Activated CD4-positive, alpha-beta T cell treated with anti-CD3 and anti-CD28 coated beads, Interleukin-2, amount 10 ng/mL, durations not matched to agents 24 days and 14 days (primary cell): ENCODE measurements around the gene FCHO2. TPM values are rescaled to one million over a fixed set of nuclear protein-coding genes. Genes with fewer than 3 reads are reported as not detected.

Experiments
- DNase-seq: peaks from one replicate; pipeline ENCODE4 v3.0.0; 2022
- H3K27ac Mint-ChIP-seq: one replicate; pipeline ENCODE4 v1.8.0; 2022; ENCODE audit warnings: mild to moderate bottlenecking, mixed read lengths
- H3K27me3 Mint-ChIP-seq: one replicate; pipeline ENCODE4 v1.8.0; 2022; ENCODE audit warnings: mixed read lengths
- H3K36me3 Mint-ChIP-seq: one replicate; pipeline ENCODE4 v1.8.0; 2022; ENCODE audit warnings: low read depth, mild to moderate bottlenecking, mixed read lengths
- H3K4me1 Mint-ChIP-seq: one replicate; pipeline ENCODE4 v1.8.0; 2021; ENCODE audit warnings: mixed read lengths
- H3K4me3 Mint-ChIP-seq: one replicate; pipeline ENCODE4 v1.8.0; 2022; ENCODE audit warnings: mild to moderate bottlenecking, moderate library complexity, mixed read lengths
- H3K9me3 Mint-ChIP-seq: one replicate; pipeline ENCODE4 v1.8.0; 2021; ENCODE audit warnings: mixed read lengths
- intact Hi-C: fragments of 100-400 bp; cut with micrococcal nuclease; formaldehyde crosslinking; loops from one replicate; pipeline ENCODE4 v1.15.1; 2023
- total RNA-seq: library from RNA; stranded (reverse); gene quantifications from 2 replicates; pipeline ENCODE4 v1.2.3, GENCODE V29; 2022

Gene FCHO2
- total RNA-seq, 1 donor from 2014 or later, result 1.5 TPM

- no peak overlapping the region for H3K27ac Mint-ChIP-seq
- no peaks in the 10 kb centered on the region for H3K9me3 Mint-ChIP-seq
- H3K4me1 Mint-ChIP-seq, result no peaks in the 10 kb centered on the region
- H3K4me3 Mint-ChIP-seq, result no peak overlapping the region
- no peaks in the 10 kb centered on the region for H3K36me3 Mint-ChIP-seq
- DNase-seq, result no peak
- H3K27me3 Mint-ChIP-seq, result peaks cover 15% of the 10 kb centered on the region
- intact Hi-C loops, result no loop called here
These were observed 138.1 kb downstream of the FCHO2 start for GRCh38 chr5:73093943-73094342.

GRCh38 chr5:73094415-73094814 lies 138.6 kb downstream of the FCHO2 start:
- DNase-seq, result no peak
- intact Hi-C loops, result no loop called here
- Mint-ChIP-seq H3K27me3 (peaks cover 15% of the 10 kb centered on the region), H3K4me3 (no peak overlapping the region), H3K27ac (no peak overlapping the region), H3K36me3 (no peaks in the 10 kb centered on the region), H3K9me3 (no peaks in the 10 kb centered on the region), H3K4me1 (no peaks in the 10 kb centered on the region)

GRCh38 chr5:73095564-73096238 lies 139.9 kb downstream of the FCHO2 start:
- Mint-ChIP-seq H3K27ac (no peak overlapping the region), H3K4me3 (no peak overlapping the region), H3K36me3 (no peaks in the 10 kb centered on the region), H3K27me3 (peaks cover 18% of the 10 kb centered on the region), H3K9me3 (no peaks in the 10 kb centered on the region), H3K4me1 (no peaks in the 10 kb centered on the region)
- DNase-seq, result no peak
- intact Hi-C loops, result no loop called here

- DNase-seq, result no peak
- H3K27me3 Mint-ChIP-seq, result peaks cover 16% of the 10 kb centered on the region
- no peaks in the 10 kb centered on the region for H3K36me3 Mint-ChIP-seq
- H3K27ac Mint-ChIP-seq, result no peak overlapping the region
- intact Hi-C loops, result no loop called here
- no peak overlapping the region for H3K4me3 Mint-ChIP-seq
- H3K9me3 Mint-ChIP-seq, result no peaks in the 10 kb centered on the region
- no peaks in the 10 kb centered on the region for H3K4me1 Mint-ChIP-seq
These were observed 140.4 kb downstream of the FCHO2 start for GRCh38 chr5:73096239-73096575.

DNA sequence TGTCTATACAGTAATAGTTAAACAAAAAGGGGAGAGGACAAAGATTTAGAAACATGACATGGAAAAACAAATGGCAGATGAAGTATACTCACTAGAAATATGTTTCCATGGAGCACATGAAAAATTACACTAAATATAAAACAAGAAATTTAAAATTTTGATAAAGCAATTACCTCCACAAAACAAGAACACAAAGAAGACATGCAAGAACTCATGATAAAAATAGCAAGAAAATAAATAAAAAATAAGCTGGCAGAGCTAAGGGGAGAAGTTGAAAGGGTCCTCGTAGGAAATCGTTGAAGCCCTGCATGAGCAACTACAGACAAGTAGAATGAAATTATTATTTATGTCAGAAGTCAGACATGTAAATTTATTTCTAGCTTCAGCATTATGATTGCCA lies 141.9 kb downstream of the FCHO2 start:
- Mint-ChIP-seq H3K4me3 (no peak overlapping the region), H3K9me3 (no peaks in the 10 kb centered on the region), H3K27me3 (peaks cover 12% of the 10 kb centered on the region), H3K27ac (no peak overlapping the region), H3K4me1 (no peaks in the 10 kb centered on the region), H3K36me3 (no peaks in the 10 kb centered on the region)
- no peak for DNase-seq
- intact Hi-C loops, result no loop called here

DNA sequence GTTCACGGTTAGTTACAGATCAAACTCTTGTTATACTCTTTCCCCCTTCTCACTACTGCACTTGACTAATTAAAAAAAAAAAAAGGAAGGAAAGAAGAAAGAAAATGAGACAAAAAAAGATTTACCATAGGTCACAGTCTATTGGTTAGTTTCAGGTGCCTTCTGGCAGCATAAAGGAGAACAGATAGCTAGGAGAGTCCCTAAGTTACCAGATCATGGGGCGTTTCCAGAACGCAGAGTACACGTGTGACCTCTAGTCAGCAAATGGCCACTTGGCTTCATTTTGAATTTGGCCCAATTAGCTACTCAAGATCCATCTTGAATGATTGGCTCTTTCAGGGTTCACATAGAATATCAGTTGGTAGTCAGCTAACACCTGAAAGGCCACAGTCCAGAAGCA lies 144.3 kb downstream of the FCHO2 start:
- no peaks in the 10 kb centered on the region for H3K36me3 Mint-ChIP-seq
- DNase-seq, result no peak
- no peak overlapping the region for H3K4me3 Mint-ChIP-seq
- H3K27ac Mint-ChIP-seq, result no peak overlapping the region
- no peaks in the 10 kb centered on the region for H3K4me1 Mint-ChIP-seq
- H3K9me3 Mint-ChIP-seq, result no peaks in the 10 kb centered on the region
- H3K27me3 Mint-ChIP-seq, result peaks cover 9% of the 10 kb centered on the region
- intact Hi-C loops, result no loop called here

GRCh38 chr5:73103870-73104299 lies 148.0 kb downstream of the FCHO2 start:
- Mint-ChIP-seq H3K4me3 (no peak overlapping the region), H3K36me3 (no peaks in the 10 kb centered on the region), H3K9me3 (peaks cover 3% of the 10 kb centered on the region), H3K4me1 (no peaks in the 10 kb centered on the region), H3K27me3 (peaks cover 14% of the 10 kb centered on the region), H3K27ac (no peak overlapping the region)
- intact Hi-C loops, result no loop called here
- no peak for DNase-seq

- no peak overlapping the region for H3K4me3 Mint-ChIP-seq
- no peak for DNase-seq
- intact Hi-C loops, result no loop called here
These were observed 148.5 kb downstream of the FCHO2 start for GRCh38 chr5:73104326-73104725.

DNA sequence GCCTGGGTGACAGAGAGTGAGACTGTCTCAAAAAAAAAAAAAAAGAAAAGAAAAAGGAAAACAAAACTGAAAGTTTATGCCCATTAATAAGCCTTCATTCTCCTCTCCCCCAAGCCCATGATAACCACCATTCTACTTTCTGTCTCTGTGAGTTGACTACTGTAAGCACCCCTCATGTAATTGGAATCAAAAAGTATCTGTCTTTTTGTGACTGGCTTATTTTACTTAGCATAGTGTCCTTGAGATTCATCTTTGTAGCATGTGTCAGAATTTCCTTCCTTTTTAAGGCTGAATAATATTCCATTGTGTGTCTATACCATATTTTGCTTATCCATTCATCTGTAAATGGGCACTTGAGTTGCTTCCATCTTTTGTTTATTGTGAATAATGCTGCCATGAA lies 150.5 kb downstream of the FCHO2 start:
- Mint-ChIP-seq H3K27me3 (peaks cover 24% of the 10 kb centered on the region), H3K9me3 (peaks cover 3% of the 10 kb centered on the region), H3K4me1 (no peaks in the 10 kb centered on the region), H3K36me3 (no peaks in the 10 kb centered on the region), H3K4me3 (no peak overlapping the region), H3K27ac (no peak overlapping the region)
- intact Hi-C loops, result no loop called here
- no peak for DNase-seq

More at GRCh38 chr5:73104326-73104725, 148.5 kb downstream of the FCHO2 start:
- Mint-ChIP-seq H3K36me3 (no peaks in the 10 kb centered on the region), H3K9me3 (peaks cover 3% of the 10 kb centered on the region), H3K27ac (no peak overlapping the region), H3K4me1 (no peaks in the 10 kb centered on the region), H3K27me3 (peaks cover 19% of the 10 kb centered on the region)

GRCh38 chr5:73110190-73110589 lies 154.3 kb downstream of the FCHO2 start:
- H3K9me3 Mint-ChIP-seq, result peaks cover 3% of the 10 kb centered on the region
- no peak overlapping the region for H3K4me3 Mint-ChIP-seq
- H3K36me3 Mint-ChIP-seq, result no peaks in the 10 kb centered on the region
- no peak overlapping the region for H3K27ac Mint-ChIP-seq
- H3K4me1 Mint-ChIP-seq, result no peaks in the 10 kb centered on the region
- peaks cover 47% of the 10 kb centered on the region for H3K27me3 Mint-ChIP-seq
- DNase-seq, result no peak
- intact Hi-C loops, result no loop called here

DNA sequence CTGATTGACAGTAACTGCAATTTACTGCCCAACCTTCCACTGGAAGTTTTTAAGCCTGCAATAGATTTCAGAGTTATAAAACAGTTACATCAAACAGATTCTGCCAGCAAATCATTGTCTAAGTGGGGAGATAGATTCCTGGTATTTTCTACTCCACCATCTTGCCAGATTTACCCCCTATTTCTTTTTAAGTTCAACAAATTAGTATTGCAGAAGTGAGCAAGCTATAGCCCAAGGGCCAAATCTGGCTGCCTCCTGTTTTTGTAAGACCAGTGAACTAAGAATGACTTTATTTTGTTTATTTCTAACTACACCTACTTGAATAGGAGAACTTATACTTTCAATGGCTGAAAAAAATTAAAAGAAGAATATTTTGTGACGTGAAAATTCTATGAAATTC lies 155.7 kb downstream of the FCHO2 start:
- Mint-ChIP-seq H3K36me3 (no peaks in the 10 kb centered on the region), H3K9me3 (peaks cover 3% of the 10 kb centered on the region), H3K27me3 (peaks cover 47% of the 10 kb centered on the region), H3K4me1 (no peaks in the 10 kb centered on the region), H3K27ac (no peak overlapping the region), H3K4me3 (no peak overlapping the region)
- intact Hi-C loops, result no loop called here
- no peak for DNase-seq

- Mint-ChIP-seq H3K36me3 (no peaks in the 10 kb centered on the region), H3K27ac (no peak overlapping the region), H3K9me3 (no peaks in the 10 kb centered on the region), H3K4me1 (no peaks in the 10 kb centered on the region), H3K27me3 (peaks cover 53% of the 10 kb centered on the region), H3K4me3 (no peak overlapping the region)
- intact Hi-C loops, result no loop called here
- no peak for DNase-seq
These were observed 156.5 kb downstream of the FCHO2 start for GRCh38 chr5:73112359-73112758.

DNA sequence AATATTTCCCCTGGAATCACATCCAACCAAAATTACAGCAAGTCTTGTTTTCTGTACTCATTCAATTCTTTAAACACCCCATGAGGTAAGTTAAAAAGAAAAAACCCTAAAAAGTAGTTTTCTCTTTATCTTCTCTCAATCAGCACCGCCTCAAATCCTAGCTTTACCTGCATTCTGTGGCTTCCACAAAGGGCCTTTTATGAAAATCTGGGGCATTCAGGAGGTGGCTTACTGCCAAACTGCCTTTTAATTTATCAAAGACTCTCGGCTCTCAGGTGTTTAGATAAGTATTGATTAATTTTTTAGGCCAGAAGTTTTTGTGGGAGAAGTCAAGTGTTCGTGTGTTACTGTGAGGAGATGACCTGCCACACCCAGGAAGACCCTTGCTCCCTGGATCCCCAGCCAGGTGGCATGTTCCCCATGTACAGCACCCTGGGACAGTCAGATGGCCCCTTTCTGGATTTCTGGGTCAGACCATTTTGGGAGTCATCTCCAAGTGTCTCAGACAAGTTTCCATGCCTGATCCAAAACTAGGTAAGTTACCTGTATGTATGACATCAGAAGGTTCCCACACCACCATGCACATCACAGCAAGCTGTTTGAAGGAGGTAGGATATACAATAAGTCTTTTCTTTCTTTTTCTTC lies 158.3 kb downstream of the FCHO2 start:
- H3K36me3 Mint-ChIP-seq, result no peaks in the 10 kb centered on the region

GRCh38 chr5:73115399-73116051 lies 159.7 kb downstream of the FCHO2 start:
- intact Hi-C loops, result no loop called here
- Mint-ChIP-seq H3K36me3 (no peaks in the 10 kb centered on the region), H3K9me3 (no peaks in the 10 kb centered on the region), H3K27me3 (peaks cover 59% of the 10 kb centered on the region), H3K27ac (no peak overlapping the region), H3K4me1 (peaks cover 2% of the 10 kb centered on the region), H3K4me3 (no peak overlapping the region)
- DNase-seq, result no peak

More for the DNA sequence above, 158.3 kb downstream of the FCHO2 start:
- Mint-ChIP-seq H3K4me3 (no peak overlapping the region), H3K4me1 (no peaks in the 10 kb centered on the region), H3K9me3 (no peaks in the 10 kb centered on the region), H3K27me3 (peaks cover 61% of the 10 kb centered on the region), H3K27ac (no peak overlapping the region)
- DNase-seq, result no peak
- intact Hi-C loops, result no loop called here
